ENCODE data around the gene FAM229B. TPM values are rescaled to one million over a fixed set of nuclear protein-coding genes. Genes with fewer than 3 reads are reported as not detected.
"Not testable (repeated sequence)": the region's sequence is repeated elsewhere in the genome, so short reads cannot be mapped to it uniquely, and the experiment has no call there.

Gene FAM229B
- total RNA-seq, 1 donor = 19.2 TPM

GRCh38 chr6:112096901-112097300 lies 9.5 kb downstream of the FAM229B start:
- no peak for TF ChIP-seq CTCF (IDR thresholded peaks at IDR 0.05; ENCODE audit: insufficient read depth, low read length)
- no peak overlapping the region for H3K4me3 ChIP-seq (ENCODE audit: low read depth, low read length)
- no peak for DNase-seq (ENCODE audit: low read depth)

GRCh38 chr6:112100561-112100960 lies 13.2 kb downstream of the FAM229B start:
- TF ChIP-seq CTCF (IDR thresholded peaks at IDR 0.05; ENCODE audit: insufficient read depth, low read length) = no peak
- no peak for DNase-seq (ENCODE audit: low read depth)
- no peak overlapping the region for H3K4me3 ChIP-seq (ENCODE audit: low read depth, low read length)

- not testable (repeated sequence) for H3K4me3 ChIP-seq (ENCODE audit: low read depth, low read length); DNase-seq (ENCODE audit: low read depth)
Observed at GRCh38 chr6:112106026-112106425, 18.6 kb downstream of the FAM229B start.

GRCh38 chr6:112106562-112106961 lies 19.2 kb downstream of the FAM229B start:
- no peak overlapping the region for H3K4me3 ChIP-seq (ENCODE audit: low read depth, low read length)
- DNase-seq (ENCODE audit: low read depth) = no peak
- no peak for TF ChIP-seq CTCF (IDR thresholded peaks at IDR 0.05; ENCODE audit: insufficient read depth, low read length)

GRCh38 chr6:112109262-112109661 lies 21.9 kb downstream of the FAM229B start:
- no peak overlapping the region for H3K4me3 ChIP-seq (ENCODE audit: low read depth, low read length)
- DNase-seq (ENCODE audit: low read depth) = no peak
- no peak for TF ChIP-seq CTCF (IDR thresholded peaks at IDR 0.05; ENCODE audit: insufficient read depth, low read length)

GRCh38 chr6:112113431-112113830 lies 26.0 kb downstream of the FAM229B start:
- DNase-seq (ENCODE audit: low read depth) = no peak
- no peak for TF ChIP-seq CTCF (IDR thresholded peaks at IDR 0.05; ENCODE audit: insufficient read depth, low read length)
- H3K4me3 ChIP-seq (ENCODE audit: low read depth, low read length) = no peak overlapping the region

GRCh38 chr6:112113918-112114317 lies 26.5 kb downstream of the FAM229B start:
- no peak for TF ChIP-seq CTCF (IDR thresholded peaks at IDR 0.05; ENCODE audit: insufficient read depth, low read length)
- no peak for DNase-seq (ENCODE audit: low read depth)
- H3K4me3 ChIP-seq (ENCODE audit: low read depth, low read length) = no peak overlapping the region

All from fibroblast of the aortic adventitia (primary cell).